ENCODE measurements around the gene NR2F1-AS1. TPM values are rescaled to one million over a fixed set of nuclear protein-coding genes. Genes with fewer than 3 reads are reported as not detected.

The NR2F1-AS1 gene
- total RNA-seq (ENCODE audit: low replicate concordance), result 11.8 and 23.7 TPM in 2 replicates

GRCh38 chr5:93580927-93581445 is at the start of gene NR2F1-AS1:
Gene NR2F1-AS1 (minus strand): TSS chr5:93581219.
- H3K4me3 ChIP-seq (ENCODE audit: low read depth, low read length), result peak within 1 kb of the TSS; percentile 89
- peak; percentile 62 for DNase-seq (ENCODE audit: low read depth)
- no peak for TF ChIP-seq CTCF (IDR thresholded peaks at IDR 0.05; ENCODE audit: insufficient read depth, low read length)

GRCh38 chr5:93626801-93627200 is 45.8 kb upstream of the NR2F1-AS1 start:
- TF ChIP-seq CTCF (IDR thresholded peaks at IDR 0.05; ENCODE audit: insufficient read depth, low read length), result no peak
- H3K4me3 ChIP-seq (ENCODE audit: low read depth, low read length), result no peak overlapping the region
- no peak for DNase-seq (ENCODE audit: low read depth)

GRCh38 chr5:93623153-93623552 is 42.1 kb upstream of the NR2F1-AS1 start:
- no peak overlapping the region for H3K4me3 ChIP-seq (ENCODE audit: low read depth, low read length)
- no peak for DNase-seq (ENCODE audit: low read depth)
- TF ChIP-seq CTCF (IDR thresholded peaks at IDR 0.05; ENCODE audit: insufficient read depth, low read length), result no peak

- no peak for DNase-seq (ENCODE audit: low read depth)
- TF ChIP-seq CTCF (IDR thresholded peaks at IDR 0.05; ENCODE audit: insufficient read depth, low read length), result no peak
- no peak overlapping the region for H3K4me3 ChIP-seq (ENCODE audit: low read depth, low read length)
Measured at GRCh38 chr5:93622240-93622885, 41.3 kb upstream of the NR2F1-AS1 start.

- DNase-seq (ENCODE audit: low read depth), result no peak
- peak overlapping the region; percentile 69 for H3K4me3 ChIP-seq (ENCODE audit: low read depth, low read length)
- no peak for TF ChIP-seq CTCF (IDR thresholded peaks at IDR 0.05; ENCODE audit: insufficient read depth, low read length)
Measured at GRCh38 chr5:93621327-93621798, 40.3 kb upstream of the NR2F1-AS1 start.

GRCh38 chr5:93620487-93621326 is 39.7 kb upstream of the NR2F1-AS1 start:
- H3K4me3 ChIP-seq (ENCODE audit: low read depth, low read length), result peak overlapping the region; percentile 69
- peak; percentile 43 for DNase-seq (ENCODE audit: low read depth)
- TF ChIP-seq CTCF (IDR thresholded peaks at IDR 0.05; ENCODE audit: insufficient read depth, low read length), result peak; percentile 5

Measured in fibroblast of the aortic adventitia (primary cell).